Measurements from ENCODE around the gene KIF3B. TPM values are rescaled to one million over a fixed set of nuclear protein-coding genes. Genes with fewer than 3 reads are reported as not detected.
A peak's percentile ranks its signal among the peaks of the same experiment; 100 is the strongest.

The KIF3B gene
- total and polyA plus RNA-seq, 2 of the 13 experiments (the other 11 are each of a cell fraction or from before 2014, with no cell fraction given) = 23.6 to 28.8 TPM

DNA sequence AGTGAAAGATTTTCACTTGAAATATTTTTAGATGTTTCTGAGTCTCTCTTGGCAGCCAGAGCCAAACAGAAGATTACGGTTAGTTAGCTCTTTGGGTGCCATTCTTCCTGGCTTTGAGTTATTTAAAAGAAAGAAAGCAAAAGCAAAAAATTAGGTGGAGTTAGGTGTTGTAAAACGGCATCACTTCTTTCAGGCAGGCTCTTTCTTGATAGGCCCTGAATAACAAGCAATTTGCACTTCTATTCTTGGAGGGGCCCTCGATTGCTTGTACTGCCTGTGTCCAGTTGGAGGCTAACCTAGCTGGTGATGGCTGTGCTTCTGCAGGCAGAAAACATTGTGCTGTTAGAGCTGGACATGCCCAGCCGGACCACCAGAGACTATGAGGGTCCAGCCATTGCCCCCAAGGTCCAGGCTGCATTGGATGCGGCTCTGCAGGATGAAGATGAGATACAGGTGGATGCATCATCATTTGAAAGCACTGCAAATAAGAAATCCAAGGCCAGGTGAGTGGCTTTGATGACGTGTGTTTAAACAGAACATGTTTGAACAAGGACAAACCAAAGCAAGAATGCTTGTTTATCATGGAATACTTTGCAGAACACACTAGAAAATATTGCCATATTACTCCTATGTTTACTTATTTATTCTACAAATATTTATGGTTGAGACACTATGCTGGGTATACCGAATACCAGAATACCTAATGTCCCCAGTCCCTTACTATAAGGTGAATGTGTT is 52.5 kb downstream of the KIF3B start (continued):
- TF ChIP-seq ZNF577 (CRISPR knock-in tag; IDR thresholded peaks at IDR 0.05; ENCODE audit: borderline replicate concordance, low read depth) (no peak), AHR (CRISPR knock-in tag; IDR thresholded peaks at IDR 0.05) (peak; percentile 77; the same call in 1 of the 2 replicates), ZMAT3 (CRISPR knock-in tag; conservative IDR thresholded peaks at IDR 0.05) (0 out of 2 replicates have a peak, but pooled peaks have one; percentile 20), PHF20 (CRISPR knock-in tag; IDR thresholded peaks at IDR 0.05) (no peak), SP140L (CRISPR knock-in tag; IDR thresholded peaks at IDR 0.05; ENCODE audit: borderline replicate concordance) (no peak), ZSCAN22 (CRISPR knock-in tag; IDR thresholded peaks at IDR 0.05) (no peak), ZNF629 (CRISPR knock-in tag; conservative IDR thresholded peaks at IDR 0.05) (0 out of 2 replicates have a peak, but pooled peaks have one; percentile 13), THYN1 (CRISPR knock-in tag; IDR thresholded peaks at IDR 0.05; ENCODE audit: borderline replicate concordance, low read depth) (no peak), ZNF556 (CRISPR knock-in tag; IDR thresholded peaks at IDR 0.05; ENCODE audit: borderline replicate concordance) (no peak), MED8 (CRISPR knock-in tag; IDR thresholded peaks at IDR 0.05; ENCODE audit: insufficient replicate concordance) (no peak), GABPA (IDR thresholded peaks at IDR 0.05; ENCODE audit: low read depth, low read length) (no peak), GABPA (CRISPR knock-in tag; IDR thresholded peaks at IDR 0.05; ENCODE audit: low read depth) (peak; percentile 50; the same call in 1 of the 2 replicates), MIER3 (CRISPR knock-in tag; IDR thresholded peaks at IDR 0.05; ENCODE audit: borderline replicate concordance) (peak; percentile 96), SMARCC2 (IDR thresholded peaks at IDR 0.05) (0 out of 2 replicates have a peak, but pooled peaks have one; percentile 21), HMG20B (CRISPR knock-in tag; conservative IDR thresholded peaks at IDR 0.05) (peak; percentile 84; the same call in 1 of the 2 replicates), MTF1 (CRISPR knock-in tag; IDR thresholded peaks at IDR 0.05) (no peak), SMAD3 (CRISPR knock-in tag; IDR thresholded peaks at IDR 0.05) (peak; percentile 95), SMC3 (IDR thresholded peaks at IDR 0.05; ENCODE audit: low read length) (peak; percentile 15; the same call in 1 of the 2 replicates)
- TF ChIP-seq, protein P1, sequence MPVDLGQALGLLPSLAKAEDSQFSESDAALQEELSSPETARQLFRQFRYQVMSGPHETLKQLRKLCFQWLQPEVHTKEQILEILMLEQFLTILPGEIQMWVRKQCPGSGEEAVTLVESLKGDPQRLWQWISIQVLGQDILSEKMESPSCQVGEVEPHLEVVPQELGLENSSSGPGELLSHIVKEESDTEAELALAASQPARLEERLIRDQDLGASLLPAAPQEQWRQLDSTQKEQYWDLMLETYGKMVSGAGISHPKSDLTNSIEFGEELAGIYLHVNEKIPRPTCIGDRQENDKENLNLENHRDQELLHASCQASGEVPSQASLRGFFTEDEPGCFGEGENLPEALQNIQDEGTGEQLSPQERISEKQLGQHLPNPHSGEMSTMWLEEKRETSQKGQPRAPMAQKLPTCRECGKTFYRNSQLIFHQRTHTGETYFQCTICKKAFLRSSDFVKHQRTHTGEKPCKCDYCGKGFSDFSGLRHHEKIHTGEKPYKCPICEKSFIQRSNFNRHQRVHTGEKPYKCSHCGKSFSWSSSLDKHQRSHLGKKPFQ (CRISPR knock-in tag; IDR thresholded peaks at IDR 0.05; ENCODE audit: insufficient replicate concordance) = no peak
- TF ChIP-seq, protein P2, sequence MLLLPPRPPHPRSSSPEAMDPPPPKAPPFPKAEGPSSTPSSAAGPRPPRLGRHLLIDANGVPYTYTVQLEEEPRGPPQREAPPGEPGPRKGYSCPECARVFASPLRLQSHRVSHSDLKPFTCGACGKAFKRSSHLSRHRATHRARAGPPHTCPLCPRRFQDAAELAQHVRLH (CRISPR knock-in tag; IDR thresholded peaks at IDR 0.05; ENCODE audit: borderline replicate concordance, low read depth) = peak; percentile 44; the same call in 1 of the 2 replicates
- TF ChIP-seq, protein P3, sequence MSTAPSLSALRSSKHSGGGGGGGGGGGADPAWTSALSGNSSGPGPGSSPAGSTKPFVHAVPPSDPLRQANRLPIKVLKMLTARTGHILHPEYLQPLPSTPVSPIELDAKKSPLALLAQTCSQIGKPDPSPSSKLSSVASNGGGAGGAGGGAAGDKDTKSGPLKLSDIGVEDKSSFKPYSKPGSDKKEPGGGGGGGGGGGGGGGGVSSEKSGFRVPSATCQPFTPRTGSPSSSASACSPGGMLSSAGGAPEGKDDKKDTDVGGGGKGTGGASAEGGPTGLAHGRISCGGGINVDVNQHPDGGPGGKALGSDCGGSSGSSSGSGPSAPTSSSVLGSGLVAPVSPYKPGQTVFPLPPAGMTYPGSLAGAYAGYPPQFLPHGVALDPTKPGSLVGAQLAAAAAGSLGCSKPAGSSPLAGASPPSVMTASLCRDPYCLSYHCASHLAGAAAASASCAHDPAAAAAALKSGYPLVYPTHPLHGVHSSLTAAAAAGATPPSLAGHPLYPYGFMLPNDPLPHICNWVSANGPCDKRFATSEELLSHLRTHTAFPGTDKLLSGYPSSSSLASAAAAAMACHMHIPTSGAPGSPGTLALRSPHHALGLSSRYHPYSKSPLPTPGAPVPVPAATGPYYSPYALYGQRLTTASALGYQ (CRISPR knock-in tag; IDR thresholded peaks at IDR 0.05) = peak; percentile 89
- TF ChIP-seq, protein P4, sequence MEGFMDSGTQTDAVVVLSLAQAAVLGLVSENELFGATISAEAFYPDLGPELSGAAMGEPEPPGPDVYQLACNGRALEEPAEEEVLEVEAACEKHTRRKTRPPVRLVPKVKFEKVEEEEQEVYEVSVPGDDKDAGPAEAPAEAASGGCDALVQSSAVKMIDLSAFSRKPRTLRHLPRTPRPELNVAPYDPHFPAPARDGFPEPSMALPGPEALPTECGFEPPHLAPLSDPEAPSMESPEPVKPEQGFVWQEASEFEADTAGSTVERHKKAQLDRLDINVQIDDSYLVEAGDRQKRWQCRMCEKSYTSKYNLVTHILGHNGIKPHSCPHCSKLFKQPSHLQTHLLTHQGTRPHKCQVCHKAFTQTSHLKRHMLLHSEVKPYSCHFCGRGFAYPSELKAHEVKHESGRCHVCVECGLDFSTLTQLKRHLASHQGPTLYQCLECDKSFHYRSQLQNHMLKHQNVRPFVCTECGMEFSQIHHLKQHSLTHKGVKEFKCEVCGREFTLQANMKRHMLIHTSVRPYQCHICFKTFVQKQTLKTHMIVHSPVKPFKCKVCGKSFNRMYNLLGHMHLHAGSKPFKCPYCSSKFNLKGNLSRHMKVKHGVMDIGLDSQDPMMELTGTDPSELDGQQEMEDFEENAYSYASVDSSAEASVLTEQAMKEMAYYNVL (CRISPR knock-in tag; IDR thresholded peaks at IDR 0.05; ENCODE audit: borderline replicate concordance) = no peak
- TF ChIP-seq, protein P5, sequence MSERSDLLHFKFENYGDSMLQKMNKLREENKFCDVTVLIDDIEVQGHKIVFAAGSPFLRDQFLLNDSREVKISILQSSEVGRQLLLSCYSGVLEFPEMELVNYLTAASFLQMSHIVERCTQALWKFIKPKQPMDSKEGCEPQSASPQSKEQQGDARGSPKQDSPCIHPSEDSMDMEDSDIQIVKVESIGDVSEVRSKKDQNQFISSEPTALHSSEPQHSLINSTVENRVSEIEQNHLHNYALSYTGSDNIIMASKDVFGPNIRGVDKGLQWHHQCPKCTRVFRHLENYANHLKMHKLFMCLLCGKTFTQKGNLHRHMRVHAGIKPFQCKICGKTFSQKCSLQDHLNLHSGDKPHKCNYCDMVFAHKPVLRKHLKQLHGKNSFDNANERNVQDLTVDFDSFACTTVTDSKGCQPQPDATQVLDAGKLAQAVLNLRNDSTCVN (CRISPR knock-in tag; IDR thresholded peaks at IDR 0.05; ENCODE audit: borderline replicate concordance) = peak; percentile 71; the same call in 1 of the 2 replicates
